Measurements from ENCODE around the gene MYH13.

DNA sequence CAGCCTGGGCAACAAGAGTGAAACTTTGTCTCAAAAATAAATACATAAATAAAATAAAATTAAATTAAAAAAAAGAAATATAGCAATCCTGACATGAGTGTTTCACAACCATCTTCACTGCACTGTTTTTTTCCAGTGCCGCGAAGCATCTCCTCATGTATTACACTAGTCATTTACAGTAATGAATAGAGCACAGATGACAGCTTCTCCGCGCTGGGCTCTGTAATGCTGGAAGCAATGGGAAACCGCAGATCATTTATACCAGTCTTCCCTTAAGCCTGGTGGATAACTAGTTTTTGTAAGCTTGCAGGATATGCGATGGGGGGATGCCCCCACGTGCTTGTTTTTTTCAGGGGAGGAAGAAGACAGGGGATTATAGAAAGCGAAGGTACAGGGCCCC, 86.9 kb downstream of the MYH13 start:
- no peak for TF ChIP-seq CTCF (conservative IDR thresholded peaks at IDR 0.05; ENCODE audit: low read depth, low read length)
- no peak for TF ChIP-seq EZH2 (IDR thresholded peaks at IDR 0.05; ENCODE audit: borderline replicate concordance, low read depth, low read length, poor library complexity, severe bottlenecking)

Data from A673 (cell line).